NCI-H82 treated with DMSO at 0.1 percent for 48 hours (cell line): ENCODE data around the gene BACH2.
"Not testable (repeated sequence)": the region's sequence is repeated elsewhere in the genome, so short reads cannot be mapped to it uniquely, and the experiment has no call there.

Experiments used
- DNase-seq: peaks from one replicate; lab custom pipeline; 2025; ENCODE audit not compliant: unreplicated experiment; lab: John Stamatoyannopoulos, UW

BACH2 gene

DNA sequence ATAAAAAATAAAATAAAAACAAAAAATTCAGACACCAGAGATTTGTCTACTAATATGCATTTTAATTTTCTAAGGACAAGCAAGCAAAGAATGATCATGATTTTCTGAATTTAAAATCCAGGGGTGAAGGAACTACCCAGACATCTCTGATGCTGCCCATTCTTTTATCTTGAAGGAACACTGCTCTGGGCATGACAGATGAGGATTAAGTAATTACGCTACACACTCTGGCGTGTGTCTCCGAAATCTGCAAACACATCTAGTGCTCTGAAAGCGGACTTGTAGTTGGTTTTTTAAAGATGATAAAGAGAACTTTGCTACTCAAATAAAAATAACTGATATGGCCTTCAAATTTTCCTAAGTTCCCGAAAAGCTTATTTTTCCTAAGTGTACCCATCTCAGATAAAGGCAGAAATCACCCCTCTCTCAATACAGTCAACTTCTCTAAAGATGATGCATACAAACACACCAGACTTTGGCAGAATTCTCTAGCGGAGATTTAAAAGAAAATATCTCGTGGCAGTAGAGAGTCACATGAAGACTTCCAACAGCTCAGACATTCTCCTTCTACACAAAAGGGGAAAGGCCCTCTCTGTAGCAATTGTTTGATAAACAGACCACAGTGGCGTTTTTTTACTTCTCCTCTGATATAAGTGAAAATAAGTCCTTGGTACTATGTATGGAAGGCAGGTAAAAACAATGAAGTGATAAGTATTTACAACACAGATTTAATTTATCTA, 133.8 kb downstream of the BACH2 start:
- peak; percentile 44 for DNase-seq

DNA sequence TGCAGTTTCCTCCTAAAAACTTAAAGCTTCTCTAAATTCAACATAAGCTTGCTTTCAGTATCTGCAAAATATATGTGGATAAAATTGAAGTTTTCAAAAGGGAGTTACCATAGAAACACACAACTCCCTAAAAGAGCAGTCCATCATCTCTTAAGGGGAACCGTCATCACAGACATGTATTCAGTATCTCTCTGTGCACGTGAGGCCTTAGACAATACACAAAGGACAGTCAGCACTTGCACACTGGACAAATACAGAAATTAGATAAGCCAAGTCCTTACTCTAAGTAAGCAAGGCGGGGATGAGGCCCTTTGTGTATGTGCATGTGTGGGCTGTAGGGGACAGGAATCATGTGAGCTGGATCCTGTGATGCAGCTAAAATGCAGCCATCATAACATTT, 136.6 kb downstream of the BACH2 start:
- no peak for DNase-seq

DNA sequence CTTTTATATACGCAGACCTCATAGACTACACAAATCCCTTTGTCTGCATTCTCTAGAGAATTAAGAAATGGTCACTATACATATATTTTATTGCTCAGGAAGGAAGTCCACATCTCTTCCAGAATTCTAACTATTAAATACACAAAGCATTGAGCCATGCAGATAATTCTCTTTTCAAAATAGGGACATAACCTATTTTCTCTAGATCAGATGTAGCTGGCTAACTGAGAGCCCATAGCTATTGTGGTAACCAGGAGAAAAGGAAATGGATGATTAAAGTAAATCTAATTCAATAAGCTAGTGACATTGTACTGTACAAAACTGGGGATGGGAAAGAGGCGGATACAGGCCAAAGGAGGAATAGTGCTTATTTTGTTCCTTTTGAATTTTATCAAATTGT, 137.2 kb downstream of the BACH2 start:
- DNase-seq: no peak

DNA sequence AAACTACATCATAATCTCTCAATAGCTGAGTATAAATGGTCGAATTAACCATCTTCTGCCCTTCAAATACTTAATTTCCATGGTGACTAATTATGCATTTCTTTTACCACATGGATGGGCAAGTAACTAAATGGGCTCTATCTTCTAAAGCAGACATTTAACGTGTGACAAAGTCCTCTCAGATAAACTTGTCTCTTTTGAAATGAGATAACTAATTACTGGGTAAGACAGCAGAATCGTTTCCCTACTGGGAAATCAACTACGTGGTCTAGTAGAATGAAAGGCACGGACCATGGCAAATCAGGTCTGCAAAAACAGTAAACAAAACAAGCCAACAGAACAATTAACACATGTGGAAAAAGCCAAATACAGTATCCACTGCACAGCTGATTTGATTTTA, 137.7 kb downstream of the BACH2 start:
- no peak for DNase-seq

DNA sequence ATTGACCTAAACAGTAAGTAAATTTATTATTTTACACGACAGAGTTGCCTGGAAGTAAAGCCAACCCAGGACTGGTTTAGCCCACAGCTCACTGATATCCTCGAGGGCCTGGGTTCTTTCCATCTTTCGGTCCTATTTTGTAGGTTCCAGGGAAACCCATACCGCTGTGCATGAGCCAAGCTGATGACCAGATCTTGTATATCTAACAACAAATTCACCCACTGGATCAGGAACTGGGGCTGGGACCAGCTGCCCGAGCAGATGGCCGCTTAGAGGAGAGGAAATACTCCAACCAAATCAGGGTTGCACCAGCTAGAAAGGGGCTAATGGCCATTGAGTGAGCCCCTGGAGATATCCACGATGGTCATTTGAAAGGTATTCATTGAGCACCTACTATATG, 139.2 kb downstream of the BACH2 start:
- no peak for DNase-seq

DNA sequence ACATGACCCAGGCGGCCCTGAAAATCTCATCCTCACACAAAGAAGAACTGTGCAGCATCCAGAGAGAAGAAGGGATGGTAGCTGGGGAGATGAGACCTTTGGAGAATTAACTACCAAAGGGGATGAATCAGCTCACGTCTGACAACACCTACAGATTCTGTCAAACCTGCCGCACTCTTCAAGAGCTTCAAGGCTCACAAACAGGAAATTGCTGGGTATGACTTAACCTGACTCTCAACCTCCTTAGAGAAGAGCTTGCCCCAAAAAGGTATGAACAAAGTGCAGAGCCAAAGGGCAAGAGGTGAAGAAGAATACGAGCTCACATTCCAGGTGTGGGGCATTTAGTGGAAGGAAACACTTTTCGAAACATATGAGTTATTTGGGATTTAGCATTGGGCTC, 139.8 kb downstream of the BACH2 start:
- DNase-seq: no peak

DNA sequence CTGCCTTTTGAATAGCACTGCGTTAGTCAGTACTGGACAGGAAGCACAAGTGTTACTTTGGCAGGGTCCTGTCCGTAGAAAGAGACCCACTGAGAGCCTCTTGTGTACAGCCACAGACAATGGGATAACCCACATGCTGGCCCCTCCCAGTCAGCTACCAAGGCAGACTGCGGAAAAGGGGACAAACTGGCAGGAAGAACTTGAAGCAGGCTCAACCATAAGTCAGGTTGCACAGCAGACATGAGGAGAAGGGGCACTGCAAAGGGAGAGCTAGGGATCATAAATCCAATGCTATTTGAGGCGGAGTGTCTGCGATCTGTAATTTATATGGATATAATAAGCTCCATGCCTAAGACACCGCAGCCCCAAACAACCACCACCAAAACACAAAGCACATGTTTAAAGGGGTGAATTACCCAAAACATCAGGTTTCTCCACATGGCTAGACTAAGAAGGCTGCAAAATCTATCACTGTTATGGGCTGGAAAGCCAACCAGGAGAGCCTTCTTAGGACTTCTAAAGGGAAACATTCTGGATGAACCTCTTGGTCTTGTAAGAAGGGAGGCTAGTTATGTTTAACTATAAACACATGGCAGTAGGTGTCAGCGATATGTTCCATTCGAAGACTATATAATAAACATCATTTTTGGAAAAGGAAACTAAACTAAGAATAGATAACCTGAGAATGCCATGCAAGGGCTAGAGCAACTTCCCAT, 141.7 kb downstream of the BACH2 start:
- DNase-seq: no peak

DNA sequence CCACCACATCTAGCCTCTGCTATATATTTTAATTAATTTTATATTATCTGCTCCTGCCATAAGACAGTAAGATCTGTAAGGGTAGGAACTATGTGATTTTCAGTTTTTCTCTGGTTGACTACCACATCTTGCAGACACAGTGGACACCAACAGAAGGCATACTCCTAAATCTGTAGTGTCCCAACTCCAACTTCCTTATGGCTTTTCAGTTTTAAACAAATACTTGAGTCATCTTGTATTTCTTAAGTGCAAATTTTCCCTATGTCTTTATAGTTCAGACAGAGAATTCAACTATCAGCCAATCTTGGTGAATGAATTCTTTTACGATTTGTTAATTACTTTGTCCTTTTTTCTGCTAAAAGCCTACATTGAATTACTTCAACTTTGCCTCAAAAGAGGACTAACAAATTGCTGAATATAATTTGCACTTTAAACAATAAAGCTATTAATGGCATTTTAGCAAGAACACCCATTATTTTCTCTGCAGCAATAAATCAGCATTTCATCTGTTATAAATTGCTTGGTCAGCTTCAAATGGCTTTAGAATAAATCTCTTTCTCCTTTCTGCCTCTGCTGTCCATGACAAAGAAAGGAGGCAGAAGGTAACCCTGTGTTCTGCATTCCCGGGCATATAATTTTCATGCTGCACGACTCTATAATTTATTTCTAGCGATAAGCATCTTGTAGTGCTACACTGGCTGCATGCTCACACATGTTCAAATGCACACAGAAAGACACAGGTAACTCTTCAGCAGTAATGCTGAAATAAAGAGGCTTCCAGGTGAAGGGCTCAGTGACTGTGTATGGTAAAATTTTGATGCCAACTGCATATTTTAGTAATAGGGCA, 144.8 kb downstream of the BACH2 start:
- DNase-seq: no peak

DNA sequence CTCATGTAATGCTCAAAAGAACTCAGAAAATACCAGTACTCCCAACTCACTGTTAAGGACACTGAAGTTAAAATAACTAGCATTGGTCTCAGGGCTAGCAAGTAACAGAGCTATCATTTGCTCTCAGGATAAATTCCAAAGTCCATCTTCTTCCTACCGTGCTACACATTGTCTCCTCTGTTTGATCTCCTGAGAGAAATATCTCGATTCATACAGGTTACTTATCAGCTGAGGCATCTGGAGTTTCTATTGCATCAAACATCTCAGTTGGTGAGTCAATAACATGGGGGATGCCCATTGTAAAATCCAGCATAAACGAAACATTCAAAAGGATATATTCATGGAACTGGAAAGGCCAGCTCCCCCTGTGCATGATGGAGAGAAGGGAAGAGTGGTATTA, 147.4 kb downstream of the BACH2 start:
- no peak for DNase-seq

DNA sequence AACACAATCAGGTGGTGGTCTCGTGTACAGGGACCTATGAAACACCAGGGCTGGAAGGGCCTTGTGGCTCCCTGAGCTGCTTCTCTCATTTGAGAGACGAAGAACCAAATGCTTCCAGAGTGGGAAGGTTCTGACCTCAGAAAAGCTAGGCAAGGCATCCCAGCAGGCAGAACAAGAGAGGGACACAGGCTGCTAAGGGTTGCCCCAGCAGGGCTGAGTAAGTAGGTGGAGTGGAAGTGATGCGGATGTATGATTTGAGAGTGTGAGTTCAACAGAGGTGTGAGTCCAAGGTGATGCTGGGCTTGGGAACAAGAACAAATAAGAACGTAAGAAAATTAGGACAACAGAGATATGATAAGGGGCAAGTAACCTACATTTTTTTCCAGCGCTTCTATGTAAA, 147.8 kb downstream of the BACH2 start:
- no peak for DNase-seq

DNA sequence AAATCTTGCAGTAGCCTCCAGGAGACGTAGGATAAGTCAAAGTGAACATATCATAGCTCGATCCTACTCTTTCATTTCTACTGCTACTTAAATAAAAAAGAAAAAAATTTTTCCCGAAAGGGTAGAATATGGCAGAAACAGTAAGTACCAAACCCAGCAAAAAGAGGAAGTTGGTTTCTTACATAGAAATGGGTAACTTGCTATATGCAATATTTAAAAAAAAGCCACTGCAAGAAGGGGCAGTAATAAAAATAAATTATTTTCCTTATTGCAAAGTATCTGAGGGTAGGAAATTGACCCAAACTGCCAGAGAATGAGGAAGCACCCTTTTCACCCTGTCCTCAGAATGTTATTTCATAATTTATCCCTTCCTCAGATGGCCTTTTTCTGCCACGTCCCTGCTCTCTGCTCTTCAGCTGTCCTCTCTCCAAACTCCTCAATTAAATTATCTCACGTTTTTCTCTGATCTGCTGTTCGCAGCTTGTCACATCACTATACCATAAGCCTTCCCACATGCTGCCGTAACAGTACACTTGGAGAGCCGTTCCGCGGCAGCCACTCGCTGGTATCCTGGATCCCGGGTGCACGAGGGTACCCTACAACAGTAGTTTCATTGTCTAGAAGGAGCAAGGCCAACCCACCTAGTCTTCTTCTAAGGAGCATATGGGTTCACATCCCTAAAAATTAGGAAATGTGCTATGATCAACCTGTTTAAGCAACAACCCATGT, 149.6 kb downstream of the BACH2 start:
- DNase-seq: no peak

DNA sequence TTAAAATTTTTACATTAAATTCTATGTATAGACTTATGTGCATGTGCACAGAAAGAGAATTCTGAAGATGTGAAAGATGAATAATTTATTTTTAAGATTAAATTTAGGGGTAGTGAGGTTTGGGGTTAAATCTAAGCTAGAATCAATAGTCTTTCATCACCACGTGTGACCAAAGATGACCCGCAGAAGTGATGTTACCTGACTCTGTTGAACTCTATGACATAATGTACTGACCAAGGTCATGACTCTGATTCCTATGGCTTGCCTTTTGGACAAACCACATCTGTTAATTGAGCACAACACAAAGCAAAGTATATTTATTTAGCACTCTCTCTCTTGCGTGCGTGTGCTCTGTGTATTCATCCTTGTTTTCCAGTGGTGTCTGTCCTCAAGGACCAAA, 150.6 kb downstream of the BACH2 start:
- DNase-seq: no peak

DNA sequence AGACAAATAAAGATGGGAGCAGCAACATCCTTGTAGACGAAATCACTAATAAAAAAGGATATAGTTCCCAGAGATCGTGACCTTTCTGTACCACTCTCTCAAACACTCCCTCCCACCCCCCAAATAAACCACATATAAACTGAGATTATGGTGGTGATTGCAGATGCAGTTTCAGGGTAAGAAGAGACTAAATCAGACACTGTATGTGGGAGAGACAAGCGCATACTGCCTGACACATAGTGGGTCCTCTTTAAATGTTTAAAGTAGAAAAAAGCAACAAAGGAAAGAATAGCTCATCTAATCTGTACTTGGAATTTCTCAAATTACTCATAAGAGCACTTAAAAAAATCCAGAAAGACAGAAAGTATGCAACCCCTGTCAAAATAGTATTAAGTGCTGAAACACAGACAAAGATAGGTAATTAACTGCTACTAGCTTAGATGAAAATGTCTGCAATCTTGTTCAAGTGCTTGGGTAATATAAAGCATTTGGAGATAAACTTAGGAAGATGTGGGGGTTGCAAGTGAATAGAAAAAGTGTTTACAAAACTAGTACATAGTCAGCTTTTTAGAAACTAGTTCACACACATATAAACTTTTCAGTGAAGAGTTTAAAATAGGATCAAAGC, 151.6 kb downstream of the BACH2 start:
- no peak for DNase-seq

DNA sequence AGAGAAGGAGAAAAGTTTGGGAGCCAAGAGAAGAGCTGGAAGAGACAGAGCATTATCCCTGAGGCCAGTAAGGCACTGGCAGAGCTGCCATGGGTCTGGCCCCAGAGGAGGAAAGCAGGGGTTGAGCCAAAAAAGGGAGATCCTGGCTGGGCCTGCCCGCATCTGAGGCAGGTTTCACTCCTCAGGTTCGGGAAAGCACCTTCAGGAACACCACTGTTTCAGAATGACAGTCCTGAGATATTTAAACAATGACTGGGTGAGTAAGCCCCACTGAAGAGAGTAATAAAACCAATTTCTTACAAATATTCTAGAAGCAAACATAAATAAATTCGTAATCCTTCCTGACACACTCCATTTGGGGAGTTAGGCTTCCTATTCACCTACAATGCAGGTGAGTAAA, 152.2 kb downstream of the BACH2 start:
- DNase-seq: no peak

DNA sequence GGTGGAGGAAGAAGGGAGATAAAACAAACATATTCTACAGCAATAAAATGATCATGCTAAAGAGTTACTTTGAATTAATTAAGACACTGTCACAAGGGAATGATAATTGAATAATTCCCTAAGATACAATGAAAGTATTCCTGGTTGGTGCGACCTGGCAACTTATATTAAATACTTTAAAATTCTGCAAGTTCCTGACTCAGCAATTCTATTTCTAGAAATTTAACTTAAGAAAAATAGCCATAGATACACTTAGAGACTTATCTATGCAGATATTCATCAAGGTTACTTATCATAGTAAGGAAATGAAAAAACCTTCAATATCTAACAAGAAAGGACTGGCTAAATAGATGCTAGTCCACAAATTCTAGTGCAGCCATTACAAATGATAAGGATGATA, 156.0 kb downstream of the BACH2 start:
- no peak for DNase-seq

DNA sequence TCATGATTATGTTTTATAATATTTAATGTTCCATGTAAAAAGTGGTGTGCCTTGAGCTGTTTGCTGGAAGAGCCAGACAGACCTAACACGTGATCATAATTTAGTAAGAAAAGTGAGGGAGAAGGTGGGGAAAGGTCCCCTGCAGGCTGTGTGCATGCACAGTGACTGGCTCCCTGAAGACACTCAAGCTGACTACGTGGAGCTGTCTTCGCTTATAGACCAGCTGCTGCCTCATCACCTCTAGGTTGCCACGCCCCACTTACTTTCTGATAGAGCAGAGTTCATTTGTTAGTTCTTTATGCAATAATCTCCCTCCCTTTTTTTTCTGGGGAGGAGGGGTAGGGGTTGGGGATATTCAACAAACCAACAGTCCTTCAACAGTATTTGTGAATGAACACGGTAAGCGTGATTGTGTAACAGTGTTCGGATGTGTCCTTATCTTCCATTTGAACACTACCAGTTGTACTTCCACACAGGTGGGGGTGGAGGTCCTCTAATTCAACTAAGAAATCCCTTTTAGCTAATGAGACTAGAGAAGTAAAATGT, 157.3 kb downstream of the BACH2 start:
- DNase-seq: no peak

DNA sequence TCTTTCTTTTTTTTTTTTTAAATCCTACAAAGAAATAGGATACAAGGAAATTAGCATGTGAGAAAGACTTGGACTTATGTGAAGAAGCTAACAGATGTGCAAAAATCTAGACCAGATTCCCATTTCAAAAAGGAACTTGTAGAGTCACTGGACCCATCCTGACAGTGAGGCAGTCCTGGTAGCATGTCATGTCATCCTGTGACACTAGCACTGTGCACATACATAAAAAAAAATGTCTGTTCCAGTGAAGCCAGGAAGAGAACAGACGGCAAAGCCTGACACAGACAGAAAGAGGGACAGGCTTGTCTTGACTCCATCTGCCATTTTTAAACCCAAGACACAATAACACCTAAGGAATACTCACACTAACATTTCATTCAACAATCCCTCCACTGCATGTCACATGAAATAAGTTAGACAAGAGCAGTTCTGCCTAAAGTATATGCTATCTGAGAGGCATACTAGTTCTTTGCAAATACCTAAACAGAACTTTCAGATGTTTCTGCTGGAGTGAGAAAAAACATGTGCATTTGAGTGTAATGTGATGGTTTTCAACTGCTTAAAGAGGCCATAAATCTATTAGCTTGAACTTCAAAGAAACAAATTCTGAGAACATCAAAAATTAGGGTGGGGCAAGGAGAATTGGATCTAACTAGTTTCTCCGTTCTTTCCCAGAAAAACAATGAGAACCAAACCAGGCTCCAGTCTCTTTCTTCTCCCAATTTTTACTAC, 159.6 kb downstream of the BACH2 start:
- no peak for DNase-seq

DNA sequence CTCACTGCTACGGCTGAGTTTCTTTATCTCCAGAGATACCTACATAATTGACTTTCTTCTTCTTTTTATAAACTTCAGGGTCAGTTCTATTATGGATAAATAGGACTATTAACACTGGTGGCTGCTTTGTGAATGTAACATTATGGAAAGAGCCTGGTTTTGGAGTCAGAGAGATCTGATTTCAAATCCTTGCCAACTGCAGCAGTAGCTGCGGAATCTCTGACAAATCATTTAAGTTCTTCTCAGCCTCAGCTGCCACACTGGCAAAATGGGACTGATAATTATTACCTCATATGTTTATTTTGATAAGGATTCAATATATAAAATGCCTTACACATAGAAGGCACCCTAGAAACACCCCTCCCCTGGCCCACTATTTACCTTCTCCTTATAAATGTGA, 160.5 kb downstream of the BACH2 start:
- DNase-seq: no peak

DNA sequence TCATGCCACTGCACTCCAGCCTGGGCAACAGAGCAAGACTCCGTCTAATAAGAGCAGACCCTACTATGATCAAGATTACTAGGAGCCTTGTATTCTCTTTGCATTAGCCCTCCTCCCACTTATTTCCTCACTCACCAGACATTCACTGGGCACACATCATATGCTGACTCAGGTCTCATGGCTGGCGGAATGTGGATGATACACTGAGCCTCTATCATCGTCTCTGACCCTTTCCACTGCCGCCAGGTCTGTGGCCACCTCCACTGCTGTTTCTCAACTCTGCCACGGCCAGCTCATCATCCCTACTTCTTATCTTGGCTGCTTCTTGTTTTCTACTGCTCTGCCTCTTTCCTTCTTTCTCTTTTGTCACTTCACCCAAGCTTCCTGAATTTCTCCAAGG, 161.0 kb downstream of the BACH2 start:
- DNase-seq: no peak

DNA sequence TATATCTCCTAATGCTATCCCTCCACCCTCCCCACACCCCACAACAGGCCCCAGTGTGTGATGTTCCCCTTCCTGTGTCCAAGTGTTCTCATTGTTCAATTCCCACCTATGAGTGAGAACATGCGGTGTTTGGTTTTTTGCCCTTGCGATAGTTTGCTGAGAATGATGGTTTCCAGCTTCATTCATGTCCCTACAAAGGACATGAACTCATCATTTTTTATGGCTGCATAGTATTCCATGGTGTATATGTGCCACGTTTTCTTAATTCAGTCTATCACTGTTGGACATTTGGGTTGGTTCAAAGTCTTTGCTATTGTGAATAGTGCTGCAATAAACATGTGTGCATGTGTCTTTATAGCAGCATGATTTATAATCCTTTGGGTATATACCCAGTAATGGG, 163.0 kb downstream of the BACH2 start:
- DNase-seq: not testable (repeated sequence)
